T-helper 2 cell treated with Interferon-gamma antibody and Interleukin-4, amounts not matched to agents 5 μg/mL and 100 μg/mL, for 36 hours (primary cell): ENCODE results near the gene PTBP3.

Source experiments
- DNase-seq: peaks from one replicate; pipeline ENCODE4 v3.0.0; 2021; ENCODE audit warnings: low spot score
- H3K27ac Mint-ChIP-seq: one replicate; pipeline ENCODE4 v1.8.0; 2021; ENCODE audit warnings: mild to moderate bottlenecking, mixed read lengths
- H3K27me3 Mint-ChIP-seq: one replicate; pipeline ENCODE4 v1.8.0; 2021; ENCODE audit warnings: low read depth, mixed read lengths
- H3K36me3 Mint-ChIP-seq: one replicate; pipeline ENCODE4 v1.8.0; 2021; ENCODE audit warnings: low read depth, mixed read lengths
- H3K4me1 Mint-ChIP-seq: one replicate; pipeline ENCODE4 v1.8.0; 2021; ENCODE audit warnings: low read depth, mixed read lengths
- H3K4me3 Mint-ChIP-seq: one replicate; pipeline ENCODE4 v1.8.0; 2022; ENCODE audit warnings: mild to moderate bottlenecking, moderate library complexity, mixed read lengths
- H3K9me3 Mint-ChIP-seq: one replicate; pipeline ENCODE4 v1.8.0; 2021; ENCODE audit warnings: mixed read lengths

Gene PTBP3

DNA sequence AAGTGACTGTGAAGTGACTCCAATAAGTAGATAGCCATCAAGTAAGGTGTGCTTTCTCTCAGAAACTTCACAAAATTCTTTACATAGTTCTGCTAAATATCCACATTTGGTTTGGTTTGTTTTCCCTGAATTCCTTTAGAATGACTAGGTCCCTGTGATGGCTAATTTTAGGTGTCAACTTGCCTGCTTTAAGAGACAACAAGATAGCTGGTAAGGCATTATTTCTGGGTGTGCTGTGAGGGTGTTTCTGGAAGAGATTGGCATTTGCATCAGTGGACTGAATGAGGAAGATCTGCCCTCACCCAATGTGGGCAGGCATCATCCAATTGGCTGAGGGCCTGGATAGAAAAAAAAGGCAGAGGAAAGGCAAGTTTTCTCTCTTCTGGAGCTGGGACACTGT, 8.3 kb upstream of the PTBP3 start:
- no peaks in the 10 kb centered on the region for H3K27me3 Mint-ChIP-seq
- no peaks in the 10 kb centered on the region for H3K9me3 Mint-ChIP-seq
- no peak overlapping the region for H3K27ac Mint-ChIP-seq
- no peak for DNase-seq
- no peak overlapping the region for H3K4me3 Mint-ChIP-seq
- peaks cover 3% of the 10 kb centered on the region for H3K4me1 Mint-ChIP-seq
- H3K36me3 Mint-ChIP-seq: no peaks in the 10 kb centered on the region

DNA sequence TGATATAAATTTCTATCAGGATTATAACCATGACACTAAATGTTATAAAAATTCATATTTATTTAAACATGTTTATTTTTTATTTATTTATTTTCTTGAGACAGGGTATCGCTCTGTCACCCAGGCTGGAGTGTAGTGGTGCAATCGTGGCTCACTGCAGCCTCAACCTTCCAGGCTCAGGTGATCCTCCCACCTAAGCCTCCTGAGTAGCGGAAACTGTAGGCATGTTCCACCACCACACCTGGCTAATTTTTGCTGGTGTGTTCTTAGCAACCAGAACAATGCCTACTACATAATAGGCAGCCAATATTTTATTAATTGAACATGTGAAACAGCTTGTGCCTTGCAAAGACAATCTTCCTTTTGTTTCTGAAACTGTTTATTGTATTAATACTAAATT, 6.5 kb upstream of the PTBP3 start:
- H3K36me3 Mint-ChIP-seq: no peaks in the 10 kb centered on the region
- no peaks in the 10 kb centered on the region for H3K27me3 Mint-ChIP-seq
- H3K4me3 Mint-ChIP-seq: no peak overlapping the region

DNA sequence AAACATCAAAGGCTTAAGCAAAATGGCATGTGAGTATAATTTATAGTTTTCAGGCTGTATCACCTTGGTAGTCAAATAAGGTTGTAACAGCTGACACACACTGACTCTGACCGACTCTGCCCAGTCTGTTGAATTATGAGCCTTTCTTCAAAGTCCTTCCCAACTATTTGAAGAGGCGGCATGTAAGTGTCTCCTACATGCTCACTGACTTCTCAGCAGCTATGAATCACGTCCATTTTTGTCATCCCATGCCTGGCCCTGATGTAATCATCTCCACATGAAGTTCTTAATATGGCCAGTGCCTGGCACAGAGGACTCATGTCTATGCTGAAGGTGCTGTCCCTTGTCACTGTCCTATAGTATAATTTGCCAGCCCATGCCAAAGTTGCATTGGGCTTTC, 5.1 kb upstream of the PTBP3 start:
- Mint-ChIP-seq H3K36me3 (no peaks in the 10 kb centered on the region), H3K4me1 (peaks cover 9% of the 10 kb centered on the region), H3K9me3 (no peaks in the 10 kb centered on the region), H3K4me3 (no peak overlapping the region), H3K27me3 (no peaks in the 10 kb centered on the region), H3K27ac (no peak overlapping the region)
- DNase-seq: no peak

More for the DNA sequence above, 6.5 kb upstream of the PTBP3 start:
- Mint-ChIP-seq H3K27ac (no peak overlapping the region), H3K4me1 (peaks cover 4% of the 10 kb centered on the region), H3K9me3 (no peaks in the 10 kb centered on the region)
- DNase-seq: no peak

DNA sequence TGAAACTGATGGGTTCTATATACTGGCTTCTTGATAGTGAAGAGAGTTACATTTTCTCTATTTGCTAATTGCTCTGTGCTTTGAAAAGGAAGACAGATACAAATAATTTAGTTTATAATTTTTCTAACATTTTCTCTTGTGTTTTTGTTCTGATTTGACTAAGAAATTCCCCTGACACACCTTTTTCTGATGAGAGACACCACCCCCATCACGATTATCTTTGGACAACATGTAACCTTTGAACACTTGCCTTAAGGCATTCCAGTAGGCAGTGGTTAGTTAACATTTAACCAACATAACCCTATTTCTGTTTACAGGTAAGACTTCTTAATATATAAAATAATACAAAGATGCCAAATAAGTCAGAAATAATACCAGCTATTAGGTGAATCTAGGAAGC, 4.1 kb upstream of the PTBP3 start:
- no peak for DNase-seq
- no peaks in the 10 kb centered on the region for H3K27me3 Mint-ChIP-seq
- no peaks in the 10 kb centered on the region for H3K36me3 Mint-ChIP-seq
- peaks cover 9% of the 10 kb centered on the region for H3K4me1 Mint-ChIP-seq
- H3K4me3 Mint-ChIP-seq: no peak overlapping the region
- no peaks in the 10 kb centered on the region for H3K9me3 Mint-ChIP-seq
- no peak overlapping the region for H3K27ac Mint-ChIP-seq

DNA sequence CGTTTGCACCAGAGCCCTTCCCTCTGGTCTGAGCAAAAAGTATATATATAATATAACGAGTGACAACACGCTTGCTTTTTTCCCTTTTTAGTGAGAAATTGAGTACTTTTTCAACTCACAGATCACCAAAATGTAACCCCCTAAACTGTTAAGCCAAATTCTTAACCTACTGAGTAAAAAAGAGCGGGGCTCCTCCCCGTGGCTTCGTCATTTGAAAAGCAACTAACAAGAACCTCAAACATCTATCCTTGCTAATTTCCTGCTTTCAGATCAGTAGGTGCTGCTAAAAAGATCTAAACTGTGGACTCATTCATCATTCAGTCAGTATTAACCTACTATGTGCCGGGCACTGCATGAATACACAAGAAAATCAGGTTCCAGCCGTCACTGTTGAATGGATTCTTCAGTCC, 1.0 kb upstream of the PTBP3 start:
- Mint-ChIP-seq H3K4me3 (peak overlapping the region; percentile 95), H3K27me3 (no peaks in the 10 kb centered on the region), H3K9me3 (no peaks in the 10 kb centered on the region), H3K4me1 (peaks cover 23% of the 10 kb centered on the region), H3K27ac (peak overlapping the region; percentile 98), H3K36me3 (peaks cover 5% of the 10 kb centered on the region)
- peak; percentile 54 for DNase-seq

DNA sequence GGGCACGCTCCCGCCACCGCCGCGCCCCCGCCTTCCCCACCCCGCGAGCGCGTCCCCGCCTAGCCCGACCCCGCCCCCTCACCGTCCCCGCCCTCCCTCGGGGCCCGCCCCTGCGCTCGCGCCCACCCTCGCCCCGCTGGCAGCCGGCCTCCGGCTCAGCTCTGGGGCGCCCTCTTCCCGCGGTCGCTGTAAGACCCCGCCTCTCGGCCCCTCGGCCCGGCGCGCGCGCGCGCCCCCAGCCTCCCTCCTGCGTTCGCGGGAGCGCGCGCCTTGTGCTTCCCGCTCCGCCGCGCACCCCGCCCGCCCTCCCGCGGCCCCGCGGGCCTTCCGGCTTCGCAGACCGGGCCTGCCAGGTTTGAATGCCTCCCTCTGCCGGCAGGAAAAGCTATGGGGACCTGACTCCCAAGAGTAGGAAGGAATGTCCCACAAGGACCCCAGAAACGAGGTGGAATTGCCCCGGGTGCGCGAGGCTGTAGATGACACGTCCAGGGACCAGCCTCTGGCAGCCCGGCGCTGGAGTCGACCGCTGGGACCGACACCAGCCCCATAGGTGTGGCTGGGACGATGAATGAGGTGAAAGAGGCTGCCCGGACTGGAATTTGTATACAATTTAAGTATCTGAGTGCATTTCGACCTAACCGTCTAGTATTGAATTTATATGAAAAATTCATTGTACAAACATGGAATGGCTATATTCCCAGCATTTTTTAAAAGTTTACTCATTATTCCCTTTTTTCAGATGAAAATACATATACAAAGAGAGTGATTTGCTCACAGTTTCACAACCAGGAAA, 416 bp upstream of the PTBP3 start:
- Mint-ChIP-seq H3K9me3 (no peaks in the 10 kb centered on the region), H3K27ac (peak overlapping the region; percentile 98), H3K4me1 (peaks cover 23% of the 10 kb centered on the region), H3K4me3 (peak overlapping the region; percentile 95), H3K36me3 (peaks cover 6% of the 10 kb centered on the region), H3K27me3 (no peaks in the 10 kb centered on the region)
- DNase-seq: peak; percentile 88

DNA sequence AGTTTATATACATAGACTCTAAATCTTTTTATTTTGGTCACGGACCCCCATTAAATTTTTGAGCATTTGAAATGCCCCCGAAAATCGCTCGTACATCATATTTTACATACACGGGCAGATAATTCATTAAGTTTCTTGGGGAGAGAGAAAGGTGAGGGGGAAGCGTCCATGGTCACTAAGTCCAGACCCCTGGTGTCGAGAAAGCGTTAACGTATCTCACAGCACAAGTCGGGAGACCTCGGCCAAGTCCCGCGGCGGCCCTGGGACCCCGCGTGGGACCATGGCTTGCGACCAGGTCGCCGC, 794 bp downstream of the PTBP3 start:
- Mint-ChIP-seq H3K27me3 (no peaks in the 10 kb centered on the region), H3K4me1 (peaks cover 34% of the 10 kb centered on the region), H3K36me3 (peaks cover 16% of the 10 kb centered on the region), H3K9me3 (no peaks in the 10 kb centered on the region), H3K4me3 (peak overlapping the region; percentile 98), H3K27ac (peak overlapping the region; percentile 96)
- DNase-seq: no peak

DNA sequence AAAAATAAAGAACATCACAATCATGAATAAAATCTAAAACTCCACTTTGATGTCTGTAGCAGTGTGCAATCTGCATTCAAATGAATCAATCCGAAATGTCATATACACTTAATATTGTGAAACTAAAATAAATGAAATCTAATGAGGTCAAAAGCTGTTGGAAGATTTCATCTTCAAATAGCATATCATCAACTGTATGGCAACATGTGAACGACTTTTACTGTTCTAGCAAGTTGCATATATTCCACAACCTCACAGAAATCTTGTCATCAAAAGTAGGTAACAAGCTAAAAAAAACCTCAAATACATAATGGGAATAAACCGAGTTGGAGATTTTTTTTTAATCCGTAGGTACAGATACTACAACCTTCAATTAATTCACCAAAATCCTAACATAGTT, 1.2 kb downstream of the PTBP3 start:
- no peak for DNase-seq
- H3K4me1 Mint-ChIP-seq: peaks cover 32% of the 10 kb centered on the region
- peak overlapping the region; percentile 98 for H3K4me3 Mint-ChIP-seq
- H3K27ac Mint-ChIP-seq: peak overlapping the region; percentile 96
- no peaks in the 10 kb centered on the region for H3K9me3 Mint-ChIP-seq
- H3K36me3 Mint-ChIP-seq: peaks cover 17% of the 10 kb centered on the region
- H3K27me3 Mint-ChIP-seq: no peaks in the 10 kb centered on the region

DNA sequence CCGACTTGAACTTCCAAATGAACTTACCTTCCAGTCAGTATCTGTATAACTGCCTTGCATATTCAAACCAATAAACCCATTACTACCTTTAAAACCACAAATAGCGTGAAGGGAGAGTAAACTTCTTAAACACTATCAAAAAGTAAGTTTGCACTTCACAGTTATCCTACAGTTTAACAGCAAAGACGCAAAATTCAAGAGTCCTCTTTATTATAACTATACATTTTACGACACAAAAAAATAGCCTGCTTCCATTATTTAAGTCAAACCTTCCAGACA, 1.8 kb downstream of the PTBP3 start:
- Mint-ChIP-seq H3K27me3 (no peaks in the 10 kb centered on the region), H3K27ac (peak overlapping the region; percentile 96), H3K9me3 (no peaks in the 10 kb centered on the region), H3K4me1 (peaks cover 32% of the 10 kb centered on the region), H3K4me3 (peak overlapping the region; percentile 98), H3K36me3 (peaks cover 17% of the 10 kb centered on the region)
- DNase-seq: no peak

DNA sequence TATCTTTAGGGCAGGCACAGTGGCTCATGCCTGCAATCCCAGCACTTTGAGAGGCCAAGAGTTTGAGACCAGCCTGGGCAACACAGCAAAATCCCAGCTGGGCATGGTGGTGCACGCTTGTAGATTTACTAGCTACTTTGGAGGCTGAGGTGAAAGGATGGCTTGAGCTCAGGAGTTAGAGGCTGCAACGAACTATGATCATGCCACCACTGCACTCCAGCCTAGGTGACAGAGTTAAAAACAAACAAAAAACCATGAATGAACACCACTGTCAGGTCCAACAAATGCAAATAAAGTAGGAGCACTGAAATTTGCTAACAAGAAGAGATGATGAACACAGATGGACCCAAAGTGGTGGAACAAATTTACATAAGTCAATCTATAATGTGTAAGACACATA, 4.9 kb downstream of the PTBP3 start:
- no peaks in the 10 kb centered on the region for H3K27me3 Mint-ChIP-seq
- H3K4me1 Mint-ChIP-seq: peaks cover 32% of the 10 kb centered on the region
- peaks cover 43% of the 10 kb centered on the region for H3K36me3 Mint-ChIP-seq
- H3K4me3 Mint-ChIP-seq: peak overlapping the region; percentile 36
- H3K27ac Mint-ChIP-seq: peak overlapping the region; percentile 52
- no peak for DNase-seq
- peaks cover 11% of the 10 kb centered on the region for H3K9me3 Mint-ChIP-seq

DNA sequence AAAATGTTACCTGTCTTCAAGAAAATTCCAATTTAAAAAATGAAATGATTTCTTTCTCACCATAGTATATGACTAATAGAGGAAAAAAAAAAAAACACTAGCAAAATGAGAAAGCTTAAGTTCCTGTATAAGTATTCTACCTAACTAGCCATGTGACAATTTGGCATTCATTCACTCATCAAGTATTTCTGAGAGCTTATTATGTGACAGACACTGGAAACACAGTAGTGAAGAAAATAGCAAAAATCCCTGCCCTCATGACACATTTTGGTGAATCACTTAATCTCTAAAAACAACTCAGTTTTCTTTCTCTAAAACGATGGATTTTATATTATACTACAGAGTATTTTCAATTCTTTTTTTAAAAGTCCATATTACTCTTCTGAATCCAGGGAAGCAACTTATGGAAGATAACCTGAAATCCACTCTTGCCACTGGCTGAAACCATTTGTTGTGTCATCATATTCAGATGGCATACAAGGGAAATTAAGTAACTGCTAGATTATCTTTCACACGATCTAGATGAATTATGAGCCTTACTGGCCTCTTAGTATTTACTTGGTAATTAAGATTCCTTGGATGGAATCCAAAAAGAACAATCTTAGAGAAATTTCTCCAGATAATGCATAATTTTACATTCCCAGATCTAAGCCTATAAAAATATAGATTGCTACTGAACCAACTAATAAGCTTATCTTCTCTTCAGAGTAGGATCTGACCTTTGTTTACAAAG, 5.5 kb downstream of the PTBP3 start:
- H3K27me3 Mint-ChIP-seq: no peaks in the 10 kb centered on the region
- peaks cover 49% of the 10 kb centered on the region for H3K36me3 Mint-ChIP-seq
- H3K9me3 Mint-ChIP-seq: peaks cover 16% of the 10 kb centered on the region
- peaks cover 32% of the 10 kb centered on the region for H3K4me1 Mint-ChIP-seq
- no peak for DNase-seq
- peak overlapping the region; percentile 36 for H3K4me3 Mint-ChIP-seq
- peak overlapping the region; percentile 52 for H3K27ac Mint-ChIP-seq

DNA sequence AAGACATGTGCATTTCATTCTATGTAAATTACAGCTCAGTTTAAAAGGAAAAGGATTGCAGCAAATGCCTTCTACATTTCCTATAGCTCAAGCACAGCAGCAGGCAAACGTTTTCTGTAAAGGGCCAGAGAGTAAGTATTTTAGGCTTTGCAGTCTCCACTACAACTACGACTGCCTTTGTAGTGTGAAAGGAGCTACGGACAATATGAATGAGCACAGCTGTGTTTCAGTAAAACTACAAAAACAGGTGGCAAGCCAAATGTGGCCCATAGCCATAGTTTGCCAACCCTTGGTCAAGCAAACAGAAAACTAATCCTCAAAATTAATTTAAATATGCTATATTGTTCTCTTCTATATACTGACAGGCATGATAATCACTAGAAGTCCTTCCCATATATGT, 7.2 kb downstream of the PTBP3 start:
- Mint-ChIP-seq H3K4me1 (peaks cover 32% of the 10 kb centered on the region), H3K4me3 (no peak overlapping the region), H3K27ac (no peak overlapping the region), H3K27me3 (no peaks in the 10 kb centered on the region), H3K36me3 (peaks cover 58% of the 10 kb centered on the region), H3K9me3 (peaks cover 16% of the 10 kb centered on the region)
- DNase-seq: no peak

DNA sequence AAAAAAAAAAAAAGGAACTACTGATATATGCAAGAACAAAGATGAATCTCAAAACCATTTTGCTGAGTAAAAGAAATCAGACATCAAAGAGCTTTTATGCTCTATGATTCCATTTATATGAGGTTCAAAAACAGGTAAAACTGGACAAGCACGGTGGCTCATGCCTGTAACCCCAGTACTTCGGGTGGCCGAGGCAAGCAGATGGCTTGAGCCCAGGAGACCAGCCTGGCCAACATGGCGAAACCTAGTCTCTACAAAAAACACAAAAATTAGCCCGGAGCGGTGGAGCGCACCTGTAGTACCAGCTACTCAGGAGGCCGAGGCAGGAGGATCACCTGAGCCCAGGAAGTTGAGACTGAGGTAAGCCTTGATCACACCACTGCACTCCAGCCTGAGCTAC, 7.8 kb downstream of the PTBP3 start:
- Mint-ChIP-seq H3K4me1 (peaks cover 32% of the 10 kb centered on the region), H3K36me3 (peaks cover 60% of the 10 kb centered on the region), H3K27ac (no peak overlapping the region), H3K9me3 (peaks cover 16% of the 10 kb centered on the region), H3K4me3 (no peak overlapping the region), H3K27me3 (no peaks in the 10 kb centered on the region)
- no peak for DNase-seq

DNA sequence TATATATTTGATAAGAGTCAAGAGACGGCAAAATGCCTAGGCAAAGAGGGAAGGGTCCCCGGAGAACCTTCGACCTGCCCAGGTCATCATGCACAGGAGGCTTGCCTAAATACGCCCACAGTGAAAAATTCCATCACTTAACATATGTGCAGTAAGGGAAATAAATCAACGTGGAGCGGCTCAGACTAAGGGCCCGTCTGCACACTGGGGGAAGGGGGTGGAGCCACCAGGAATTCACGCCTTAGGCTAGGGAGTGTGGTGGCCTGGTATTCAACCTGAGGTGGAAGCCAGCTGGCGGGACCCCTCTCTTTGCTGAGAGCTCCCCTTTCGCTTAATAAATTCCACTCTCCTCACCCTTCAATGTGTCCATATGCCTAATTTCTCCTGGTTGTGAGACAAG, 8.3 kb downstream of the PTBP3 start:
- Mint-ChIP-seq H3K27me3 (no peaks in the 10 kb centered on the region), H3K27ac (no peak overlapping the region), H3K4me1 (peaks cover 33% of the 10 kb centered on the region), H3K4me3 (no peak overlapping the region), H3K36me3 (peaks cover 62% of the 10 kb centered on the region), H3K9me3 (peaks cover 16% of the 10 kb centered on the region)
- no peak for DNase-seq
